Loucy (cell line): ENCODE results near the gene AKAP6.
A peak's percentile ranks its signal among the peaks of the same experiment; 100 is the strongest.

Source experiments
- H2AFZ ChIP-seq: fragments of 200-600 bp; sonication (generic); 2 replicates; pipeline ENCODE4 v1.6.0; 2016; ENCODE audit warnings: antibody characterized with exemption, mild to moderate bottlenecking, low read length, moderate library complexity
- H3F3A ChIP-seq: fragments of 200-600 bp; 2 replicates; pipeline ENCODE4 v1.6.0; 2016; ENCODE audit warnings: antibody characterized with exemption, low read depth, mild to moderate bottlenecking
- H3K27me3 ChIP-seq: fragments of 200-600 bp; sonication (generic); 2 replicates; pipeline ENCODE4 v1.6.1; 2014; ENCODE audit warnings: low read length, mild to moderate bottlenecking; ENCODE audit not compliant: insufficient read depth, poor library complexity, severe bottlenecking
- H3K36me3 ChIP-seq: fragments of 200-600 bp; sonication (generic); 2 replicates; pipeline ENCODE4 v1.6.1; 2016; ENCODE audit warnings: low read length; ENCODE audit not compliant: insufficient read depth
- H3K4me1 ChIP-seq: fragments of 200-600 bp; sonication (generic); 2 replicates; pipeline ENCODE4 v1.5.1; 2014; ENCODE audit warnings: low read length, mild to moderate bottlenecking; ENCODE audit not compliant: insufficient read depth, poor library complexity, severe bottlenecking
- H3K4me2 ChIP-seq: fragments of 200-600 bp; sonication (generic); 2 replicates; pipeline ENCODE4 v1.6.0; 2014; ENCODE audit warnings: antibody characterized with exemption, low read length, low read depth, mild to moderate bottlenecking; ENCODE audit not compliant: poor library complexity, severe bottlenecking
- H3K4me3 ChIP-seq: fragments of 200-600 bp; sonication (generic); 2 replicates; pipeline ENCODE4 v1.5.1; 2014; ENCODE audit warnings: low read length, mild to moderate bottlenecking, mixed read lengths; ENCODE audit not compliant: poor library complexity, severe bottlenecking
- H3K79me2 ChIP-seq: fragments of 200-600 bp; sonication (generic); 2 replicates; pipeline ENCODE4 v1.6.1; 2014; ENCODE audit warnings: low read length; ENCODE audit not compliant: insufficient read depth
- H3K9ac ChIP-seq: fragments of 200-600 bp; sonication (generic); 2 replicates; pipeline ENCODE4 v1.6.0; 2014; ENCODE audit warnings: mild to moderate bottlenecking, low read depth, low read length, moderate library complexity; ENCODE audit not compliant: poor library complexity, severe bottlenecking
- H3K9me2 ChIP-seq: fragments of 200-600 bp; sonication (generic); replicated peaks from 2 replicates; pipeline ENCODE4 v1.6.1; 2016; ENCODE audit warnings: low read depth, low read length, mixed read lengths
- H3K9me3 ChIP-seq: fragments of 200-600 bp; sonication (generic); 2 replicates; pipeline ENCODE4 v1.6.1; 2014; ENCODE audit warnings: mild to moderate bottlenecking, antibody characterized with exemption, low read length, low read depth; ENCODE audit not compliant: insufficient read depth
- H4K20me1 ChIP-seq: fragments of 200-600 bp; sonication (generic); 2 replicates; pipeline ENCODE4 v1.6.0; 2014; ENCODE audit warnings: antibody characterized with exemption, low read length, mild to moderate bottlenecking; ENCODE audit not compliant: insufficient read depth, poor library complexity, severe bottlenecking
- EZH2phosphoT487 ChIP-seq: fragments of 200-600 bp; IDR thresholded peaks from 2 replicates; pipeline ENCODE4 v1.6.1; 2018; ENCODE audit warnings: antibody characterized with exemption, mild to moderate bottlenecking, moderate library complexity, borderline replicate concordance
- TF ChIP-seq, protein P1 (sequence below): fragments of 200-600 bp; sonication (generic); conservative IDR thresholded peaks from 2 replicates; pipeline ENCODE4 v1.5.1; 2014; ENCODE audit warnings: mild to moderate bottlenecking, antibody characterized with exemption, low read length

Gene AKAP6

DNA sequence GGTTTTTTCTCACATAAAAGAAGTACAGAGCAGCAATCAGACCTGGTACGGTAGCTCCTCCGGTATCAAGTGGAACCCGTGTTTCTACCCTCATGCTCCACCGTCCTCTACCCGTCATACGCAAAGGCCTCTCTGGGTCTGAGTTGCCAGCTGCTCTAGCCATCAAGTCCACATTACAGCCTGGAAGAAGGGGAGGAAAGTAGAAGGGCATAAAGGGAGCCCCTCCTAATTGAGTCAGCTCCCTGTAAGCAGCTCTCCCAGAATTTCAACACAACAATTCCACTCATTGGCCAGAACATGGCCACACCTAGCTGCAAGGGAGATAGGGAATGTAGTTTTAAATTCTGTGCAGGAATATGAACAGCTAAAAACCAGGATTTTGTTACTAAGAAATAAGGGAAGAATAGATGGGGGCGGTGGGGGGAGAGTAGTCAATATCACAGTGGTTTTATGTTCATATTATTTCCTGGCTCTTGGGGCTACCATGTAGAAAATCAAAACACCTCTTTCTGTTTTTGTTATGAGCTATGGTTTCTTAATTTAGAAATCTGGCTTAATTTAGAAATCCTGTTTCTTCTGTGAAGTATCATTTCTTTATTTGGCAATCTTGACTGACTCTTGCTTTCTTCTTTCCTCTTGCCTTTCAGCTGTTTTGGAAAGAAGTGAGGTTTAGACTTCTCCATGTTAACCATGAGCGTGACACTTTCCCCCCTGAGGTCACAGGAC is 103.9 kb downstream of the AKAP6 start:
- Histone ChIP-seq H2AFZ (no peak overlapping the region), H4K20me1 (no peaks in the 10 kb centered on the region), H3K9me2 (no peaks in the 10 kb centered on the region), H3K79me2 (no peaks in the 10 kb centered on the region), H3K4me3 (no peak overlapping the region), H3K27me3 (no peaks in the 10 kb centered on the region), H3K9me3 (no peaks in the 10 kb centered on the region), H3K4me2 (no peak overlapping the region), H3K9ac (no peak overlapping the region), H3K36me3 (no peaks in the 10 kb centered on the region), H3K4me1 (no peaks in the 10 kb centered on the region), H3F3A (no peaks in the 10 kb centered on the region)
- no peak for TF ChIP-seq EZH2phosphoT487
- TF ChIP-seq, protein P1, sequence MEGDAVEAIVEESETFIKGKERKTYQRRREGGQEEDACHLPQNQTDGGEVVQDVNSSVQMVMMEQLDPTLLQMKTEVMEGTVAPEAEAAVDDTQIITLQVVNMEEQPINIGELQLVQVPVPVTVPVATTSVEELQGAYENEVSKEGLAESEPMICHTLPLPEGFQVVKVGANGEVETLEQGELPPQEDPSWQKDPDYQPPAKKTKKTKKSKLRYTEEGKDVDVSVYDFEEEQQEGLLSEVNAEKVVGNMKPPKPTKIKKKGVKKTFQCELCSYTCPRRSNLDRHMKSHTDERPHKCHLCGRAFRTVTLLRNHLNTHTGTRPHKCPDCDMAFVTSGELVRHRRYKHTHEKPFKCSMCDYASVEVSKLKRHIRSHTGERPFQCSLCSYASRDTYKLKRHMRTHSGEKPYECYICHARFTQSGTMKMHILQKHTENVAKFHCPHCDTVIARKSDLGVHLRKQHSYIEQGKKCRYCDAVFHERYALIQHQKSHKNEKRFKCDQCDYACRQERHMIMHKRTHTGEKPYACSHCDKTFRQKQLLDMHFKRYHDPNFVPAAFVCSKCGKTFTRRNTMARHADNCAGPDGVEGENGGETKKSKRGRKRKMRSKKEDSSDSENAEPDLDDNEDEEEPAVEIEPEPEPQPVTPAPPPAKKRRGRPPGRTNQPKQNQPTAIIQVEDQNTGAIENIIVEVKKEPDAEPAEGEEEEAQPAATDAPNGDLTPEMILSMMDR: no peak

DNA sequence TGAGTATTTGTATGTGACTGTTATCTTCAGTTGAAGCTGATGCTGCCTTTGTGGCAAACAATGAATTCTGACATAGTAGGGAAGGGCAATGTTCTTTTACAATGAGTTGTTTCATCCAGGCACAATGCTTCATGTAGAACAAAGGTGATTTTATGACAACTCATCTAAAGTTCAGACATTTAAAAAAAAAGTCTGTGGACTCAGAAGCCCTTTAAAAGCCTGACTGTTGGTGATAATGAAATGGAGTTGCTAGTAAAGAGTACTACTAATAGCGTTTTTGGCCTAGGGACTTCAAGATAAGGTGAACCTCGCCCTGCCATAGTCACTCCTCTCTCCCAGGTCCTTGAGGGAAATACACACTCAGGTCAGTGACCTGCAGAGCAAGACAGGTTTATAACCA is 105.1 kb downstream of the AKAP6 start:
- H2AFZ ChIP-seq: no peak overlapping the region
- H4K20me1 ChIP-seq: no peaks in the 10 kb centered on the region
- H3K4me2 ChIP-seq: no peak overlapping the region
- peaks cover 6% of the 10 kb centered on the region for H3K4me1 ChIP-seq
- H3K9me2 ChIP-seq: no peaks in the 10 kb centered on the region
- H3K36me3 ChIP-seq: no peaks in the 10 kb centered on the region
- TF ChIP-seq, protein P1: no peak
- TF ChIP-seq EZH2phosphoT487: no peak
- no peak overlapping the region for H3K4me3 ChIP-seq
- H3K27me3 ChIP-seq: no peaks in the 10 kb centered on the region
- H3K9me3 ChIP-seq: no peaks in the 10 kb centered on the region
- no peaks in the 10 kb centered on the region for H3F3A ChIP-seq
- H3K79me2 ChIP-seq: no peaks in the 10 kb centered on the region
- H3K9ac ChIP-seq: no peak overlapping the region

DNA sequence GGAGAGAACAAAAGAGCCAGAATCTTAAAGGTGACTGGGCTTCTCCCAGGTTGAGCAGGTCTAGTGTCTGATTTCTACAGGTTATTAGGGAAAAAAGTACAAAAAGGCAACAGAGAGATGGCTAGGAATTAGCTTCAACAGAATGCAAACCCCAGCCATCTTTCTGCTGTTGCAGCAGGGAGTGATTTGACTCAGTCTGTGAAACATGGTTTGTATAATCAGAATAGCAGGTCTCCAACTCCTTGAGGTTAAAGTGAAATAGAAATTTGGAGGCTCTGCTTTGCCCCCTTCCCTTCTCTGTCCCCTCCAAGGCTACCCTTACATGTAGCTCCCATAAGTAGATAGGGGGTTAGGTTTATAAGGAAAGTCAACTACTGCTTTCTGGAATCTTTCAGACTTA is 105.8 kb downstream of the AKAP6 start:
- Histone ChIP-seq H3K9me2 (no peaks in the 10 kb centered on the region), H3K4me3 (no peak overlapping the region)

More for the DNA sequence above, 105.8 kb downstream of the AKAP6 start:
- H4K20me1 ChIP-seq: no peaks in the 10 kb centered on the region
- no peak overlapping the region for H3K4me2 ChIP-seq
- H3K36me3 ChIP-seq: no peaks in the 10 kb centered on the region
- no peaks in the 10 kb centered on the region for H3K27me3 ChIP-seq
- H2AFZ ChIP-seq: 0 out of 2 replicates have a peak overlapping the region, but pooled peaks have one; percentile 24
- peaks cover 6% of the 10 kb centered on the region for H3K4me1 ChIP-seq
- no peaks in the 10 kb centered on the region for H3K79me2 ChIP-seq
- no peak overlapping the region for H3K9ac ChIP-seq
- H3K9me3 ChIP-seq: no peaks in the 10 kb centered on the region
- TF ChIP-seq EZH2phosphoT487: no peak
- TF ChIP-seq, protein P1: no peak
- no peaks in the 10 kb centered on the region for H3F3A ChIP-seq
